HCT116 (cell line): ENCODE data around the gene ZNF507. TPM values are rescaled to one million over a fixed set of nuclear protein-coding genes. Genes with fewer than 3 reads are reported as not detected.

Experiments
- ATAC-seq: fragments of 200-7000 bp; cut with Tn5 transposase; 2 replicates; pipeline ENCODE4 v1.9.1; 2020; ENCODE audit warnings: mild to moderate bottlenecking, moderate library complexity
- BruUV-seq: library from RNA; stranded (reverse); fragments of 400-500 nt; replicated peaks from 2 replicates; lab custom pipeline; 2021; lab: Mats Ljungman, UMichigan
- CTCF ChIA-PET: fragments of 300-600 bp; sonication (Branson Sonifier 250); formaldehyde crosslinking; loops from one replicate; lab custom pipeline; 2021; ENCODE audit warnings: antibody characterized with exemption; lab: Charles Lee
- POLR2A ChIA-PET: fragments of 300-600, 350-600 bp; sonication (Branson Sonifier 250); formaldehyde crosslinking; loops from one replicate; lab custom pipeline; 2021; ENCODE audit warnings: antibody characterized with exemption; lab: Charles Lee
- RAD21 ChIA-PET, 2 experiments: fragments of 300-600 bp; sonication (Branson Sonifier 250); formaldehyde crosslinking; loops; one replicate each; lab custom pipeline; 2023; ENCODE audit warnings: low total read pairs in 2 of 2; ENCODE audit not compliant: uncharacterized antibody in 2 of 2, unreplicated experiment in 2 of 2, low non-redundant PET in 1 of 2; lab: Charles Lee
- DNase-seq: peaks from one replicate; pipeline ENCODE4 v3.0.0-alpha.2; 2010; ENCODE audit warnings: low read depth, low spot score
- H2AFZ ChIP-seq: fragments of 200-600 bp; shearing (Covaris generic), sonication (generic); 2 replicates; pipeline ENCODE4 v1.6.1; 2017; ENCODE audit warnings: low read depth, mixed run types, mixed read lengths, antibody characterized with exemption, low read length; ENCODE audit not compliant: poor library complexity, severe bottlenecking
- H3K27ac ChIP-seq: 2 replicates; pipeline ENCODE4 v1.5.1; 2012; ENCODE audit warnings: low read depth, low read length
- H3K27me3 ChIP-seq: fragments of 200-600 bp; sonication (generic); 2 replicates; pipeline ENCODE4 v1.6.1; 2016; ENCODE audit warnings: mixed run types, low read length, mixed read lengths; ENCODE audit not compliant: insufficient read depth
- H3K36me3 ChIP-seq, 2 experiments: fragments of 200-500 bp in 1 of 2; fragments of 200-600 bp in 1 of 2; sonication (Bioruptor generic) in 1 of 2; sonication (generic) in 1 of 2; 2 replicates each; pipeline versions ENCODE4 v1.5.1 to v1.6.1; 2014 to 2016; ENCODE audit warnings: low read length in 2 of 2, inconsistent platforms in 1 of 2, mixed read lengths in 1 of 2, mixed run types in 1 of 2; ENCODE audit not compliant: insufficient read depth in 2 of 2, control insufficient read depth in 1 of 2
- H3K4me1 ChIP-seq, 2 experiments: fragments of 200-600 bp in 1 of 2; sonication (generic) in 1 of 2; 2 replicates each; pipeline versions ENCODE4 v1.5.1 to v1.6.1; 2012 to 2017; ENCODE audit warnings: low read length in 2 of 2, inconsistent platforms in 1 of 2, mild to moderate bottlenecking in 1 of 2, mixed read lengths in 1 of 2, mixed run types in 1 of 2, moderate library complexity in 1 of 2; ENCODE audit not compliant: insufficient read depth in 2 of 2, control insufficient read depth in 1 of 2
- H3K4me2 ChIP-seq: fragments of 200-600 bp; sonication (generic); 2 replicates; pipeline ENCODE4 v1.6.1; 2017; ENCODE audit warnings: mixed run types, low read length, mixed read lengths
- H3K4me3 ChIP-seq, 2 experiments: fragments of 200-600 bp in 1 of 2; sonication (generic) in 1 of 2; replicated peaks in 1 of 2; 2 replicates each; pipeline ENCODE4 v1.5.1; 2011 to 2016; ENCODE audit warnings: low read length in 2 of 2, control low read depth in 1 of 2, low read depth in 1 of 2, mild to moderate bottlenecking in 1 of 2, mixed read lengths in 1 of 2, mixed run types in 1 of 2
- H3K79me2 ChIP-seq: fragments of 200-600 bp; sonication (generic); 2 replicates; pipeline ENCODE4 v1.6.1; 2017; ENCODE audit warnings: mild to moderate bottlenecking, mixed run types, low read length, moderate library complexity, mixed read lengths; ENCODE audit not compliant: insufficient read depth
- H3K9ac ChIP-seq: fragments of 200-600 bp; sonication (generic); 2 replicates; pipeline ENCODE4 v1.6.1; 2016; ENCODE audit warnings: low read length, mixed read lengths
- H3K9me2 ChIP-seq: fragments of 200-600 bp; sonication (generic), shearing (Covaris generic); 2 replicates; pipeline ENCODE4 v1.6.1; 2017; ENCODE audit warnings: mixed run types, mild to moderate bottlenecking, moderate library complexity; ENCODE audit not compliant: insufficient read depth
- H3K9me3 ChIP-seq, 2 experiments: fragments of 200-500 bp in 1 of 2; fragments of 200-600 bp in 1 of 2; sonication (Bioruptor generic) in 1 of 2; sonication (generic) in 1 of 2; 2 replicates each; pipeline ENCODE4 v1.6.1; 2014 to 2017; ENCODE audit warnings: low read length in 2 of 2, mixed read lengths in 2 of 2, inconsistent platforms in 1 of 2, low read depth in 1 of 2, mild to moderate bottlenecking in 1 of 2, mixed run types in 1 of 2, moderate library complexity in 1 of 2; ENCODE audit not compliant: control insufficient read depth in 1 of 2, insufficient read depth in 1 of 2
- H4K20me1 ChIP-seq: fragments of 200-600 bp; sonication (generic), shearing (Covaris generic); 2 replicates; pipeline ENCODE4 v1.6.1; 2017; ENCODE audit warnings: mixed run types, mild to moderate bottlenecking, moderate library complexity; ENCODE audit not compliant: insufficient read depth
- EZH2phosphoT487 ChIP-seq: fragments of 200-600 bp; IDR thresholded peaks from 2 replicates; pipeline ENCODE4 v1.6.1; 2018; ENCODE audit warnings: antibody characterized with exemption, borderline replicate concordance
- SIN3A ChIP-seq: IDR thresholded peaks from 2 replicates; pipeline ENCODE4 v1.6.1; 2012; ENCODE audit warnings: low read depth
- SRF ChIP-seq: IDR thresholded peaks from 2 replicates; pipeline ENCODE4 v1.6.1; 2012; ENCODE audit warnings: low read depth
- ZNF274 ChIP-seq: fragments of 200-500 bp; sonication (Bioruptor generic); IDR thresholded peaks from 2 replicates; pipeline ENCODE4 v1.6.1; 2014; ENCODE audit warnings: mild to moderate bottlenecking, low read depth, low read length, inconsistent platforms
- intact Hi-C: fragments of 100-400 bp; cut with micrococcal nuclease; formaldehyde crosslinking; loops from 2 replicates; pipeline ENCODE4 v1.10.0; 2022
- total RNA-seq: library from RNA; stranded (reverse); gene quantifications from one replicate; pipeline ENCODE4 v1.2.1, GENCODE V29; 2021; ENCODE audit not compliant: unreplicated experiment
- TF ChIP-seq, protein P1 (sequence below): IDR thresholded peaks from 2 replicates; pipeline ENCODE4 v1.6.1; 2012; ENCODE audit warnings: low read depth

Gene ZNF507
- total RNA-seq, 1 experiment from 2014 or later, result 27.4 TPM

DNA sequence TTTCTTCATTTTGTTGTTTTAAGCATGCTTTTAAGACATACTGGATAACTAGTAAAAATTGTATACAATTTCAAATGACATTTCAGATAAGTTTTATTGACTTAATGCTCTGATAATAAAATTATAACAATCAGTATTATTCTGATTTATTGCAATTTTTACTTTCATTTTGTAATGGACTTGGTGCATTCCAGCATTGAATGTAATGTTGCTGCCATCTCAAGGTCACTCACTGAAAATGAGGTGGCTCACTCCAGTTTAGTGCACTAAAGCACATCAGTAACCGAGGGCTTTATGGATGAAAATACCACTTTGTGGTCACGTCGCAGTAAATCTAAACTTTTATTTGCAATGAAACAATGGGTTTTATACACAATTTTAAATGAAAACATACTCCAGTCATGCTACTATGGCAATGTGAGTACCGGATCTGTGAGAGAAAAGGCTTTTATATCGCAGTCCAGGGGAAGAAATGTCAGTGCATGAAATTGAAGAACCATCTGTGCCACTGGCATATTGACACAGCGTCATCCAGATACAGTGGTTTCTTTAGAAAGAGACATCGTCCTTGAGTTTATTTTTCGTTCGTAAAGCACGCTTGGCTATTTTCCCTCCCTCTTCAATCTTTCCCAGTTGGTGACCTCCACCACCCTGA, 20.7 kb upstream of the ZNF507 start:
- no peaks in the 10 kb centered on the region for H3K79me2 ChIP-seq
- ChIA-PET CTCF (no interaction called here), POLR2A (no interaction called here)
- H3K27ac ChIP-seq, result no peak overlapping the region
- intact Hi-C loops, result no loop called here
- no peak overlapping the region for H3K4me2 ChIP-seq
- no peak overlapping the region for H3K9ac ChIP-seq
- no peaks in the 10 kb centered on the region for H3K4me1 ChIP-seq
- TF ChIP-seq, protein P1, sequence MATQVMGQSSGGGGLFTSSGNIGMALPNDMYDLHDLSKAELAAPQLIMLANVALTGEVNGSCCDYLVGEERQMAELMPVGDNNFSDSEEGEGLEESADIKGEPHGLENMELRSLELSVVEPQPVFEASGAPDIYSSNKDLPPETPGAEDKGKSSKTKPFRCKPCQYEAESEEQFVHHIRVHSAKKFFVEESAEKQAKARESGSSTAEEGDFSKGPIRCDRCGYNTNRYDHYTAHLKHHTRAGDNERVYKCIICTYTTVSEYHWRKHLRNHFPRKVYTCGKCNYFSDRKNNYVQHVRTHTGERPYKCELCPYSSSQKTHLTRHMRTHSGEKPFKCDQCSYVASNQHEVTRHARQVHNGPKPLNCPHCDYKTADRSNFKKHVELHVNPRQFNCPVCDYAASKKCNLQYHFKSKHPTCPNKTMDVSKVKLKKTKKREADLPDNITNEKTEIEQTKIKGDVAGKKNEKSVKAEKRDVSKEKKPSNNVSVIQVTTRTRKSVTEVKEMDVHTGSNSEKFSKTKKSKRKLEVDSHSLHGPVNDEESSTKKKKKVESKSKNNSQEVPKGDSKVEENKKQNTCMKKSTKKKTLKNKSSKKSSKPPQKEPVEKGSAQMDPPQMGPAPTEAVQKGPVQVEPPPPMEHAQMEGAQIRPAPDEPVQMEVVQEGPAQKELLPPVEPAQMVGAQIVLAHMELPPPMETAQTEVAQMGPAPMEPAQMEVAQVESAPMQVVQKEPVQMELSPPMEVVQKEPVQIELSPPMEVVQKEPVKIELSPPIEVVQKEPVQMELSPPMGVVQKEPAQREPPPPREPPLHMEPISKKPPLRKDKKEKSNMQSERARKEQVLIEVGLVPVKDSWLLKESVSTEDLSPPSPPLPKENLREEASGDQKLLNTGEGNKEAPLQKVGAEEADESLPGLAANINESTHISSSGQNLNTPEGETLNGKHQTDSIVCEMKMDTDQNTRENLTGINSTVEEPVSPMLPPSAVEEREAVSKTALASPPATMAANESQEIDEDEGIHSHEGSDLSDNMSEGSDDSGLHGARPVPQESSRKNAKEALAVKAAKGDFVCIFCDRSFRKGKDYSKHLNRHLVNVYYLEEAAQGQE, result no peak
- TF ChIP-seq ZNF274 (no peak), SRF (no peak), EZH2phosphoT487 (no peak), SIN3A (no peak)
- TF ChIP-seq, all 23 proteins: peak for 0
- no TSS peak for BruUV-seq
- DNase-seq (no peak), ATAC-seq (no peak)
- Histone ChIP-seq H3K9me3 (no peaks in the 10 kb centered on the region), H4K20me1 (no peaks in the 10 kb centered on the region), H3K27me3 (no peaks in the 10 kb centered on the region), H2AFZ (no peak overlapping the region), H3K9me2 (no peaks in the 10 kb centered on the region), H3K4me3 (no peak overlapping the region), H3K36me3 (no peaks in the 10 kb centered on the region)
- RAD21 ChIA-PET, result no interaction called here
